Endothelial cell of umbilical vein (primary cell): ENCODE results near the gene CCDC197. TPM values are rescaled to one million over a fixed set of nuclear protein-coding genes. Genes with fewer than 3 reads are reported as not detected.

Source experiments
- BruUV-seq: library from RNA; stranded (reverse); fragments of 400-500 nt; replicated peaks from 2 replicates; lab custom pipeline; 2021; lab: Mats Ljungman, UMichigan
- CTCF ChIA-PET: fragments of 300-600, 350-600 bp; sonication (Branson Sonifier 250); formaldehyde crosslinking; loops from one replicate; lab custom pipeline; 2021; ENCODE audit warnings: antibody characterized with exemption, inconsistent platforms; lab: Charles Lee
- POLR2A ChIA-PET: fragments of 300-600, 350-600 bp; sonication (Branson Sonifier 250); formaldehyde crosslinking; loops from one replicate; lab custom pipeline; 2021; ENCODE audit warnings: antibody characterized with exemption, inconsistent platforms; lab: Charles Lee
- DNase-seq: peaks from one replicate; pipeline ENCODE4 v3.0.0-alpha.2; 2011; ENCODE audit warnings: low read depth, low spot score
- FAIRE-seq: peaks from 2 replicates; lab custom pipeline; 2011; peaks lifted over from hg19 to GRCh38; lab: Jason Lieb, UNC
- H2AFZ ChIP-seq: 2 replicates; pipeline ENCODE4 v1.6.0; 2012; ENCODE audit warnings: low read depth, low read length, control low read depth, inconsistent platforms
- H3K27ac ChIP-seq: 2 replicates; pipeline ENCODE4 v1.5.1; 2011; ENCODE audit warnings: low read depth, mild to moderate bottlenecking, control low read depth, low read length, moderate library complexity; ENCODE audit not compliant: insufficient read depth
- H3K27me3 ChIP-seq, 2 experiments: 2 replicates each; pipeline versions ENCODE4 v1.6.0 to v1.6.1; 2011; ENCODE audit warnings: low read length in 2 of 2, mixed read lengths in 1 of 2; ENCODE audit not compliant: control insufficient read depth in 2 of 2, insufficient read depth in 2 of 2
- H3K36me3 ChIP-seq, 2 experiments: 2 replicates in 1 of 2; 3 replicates in 1 of 2; pipeline ENCODE4 v1.5.1; 2011; ENCODE audit warnings: low read length in 2 of 2, mild to moderate bottlenecking in 1 of 2, moderate library complexity in 1 of 2; ENCODE audit not compliant: control insufficient read depth in 2 of 2, insufficient read depth in 2 of 2; ENCODE audit errors: extremely low read depth in 1 of 2
- H3K4me1 ChIP-seq: 3 replicates; pipeline ENCODE4 v1.5.1; 2011; ENCODE audit warnings: mild to moderate bottlenecking, low read length; ENCODE audit not compliant: control insufficient read depth, insufficient read depth; ENCODE audit errors: extremely low read depth
- H3K4me2 ChIP-seq: 2 replicates; pipeline ENCODE4 v1.6.1; 2011; ENCODE audit warnings: low read length, control low read depth, mixed read lengths; ENCODE audit not compliant: insufficient read depth
- H3K4me3 ChIP-seq, 3 experiments: fragments of 200-600 bp in 1 of 3; sonication (generic), shearing (Covaris generic) in 1 of 3; replicated peaks in 1 of 3; 2 replicates each; pipeline ENCODE4 v1.5.1; 2011 to 2016; ENCODE audit warnings: control low read depth in 3 of 3, low read length in 3 of 3, mild to moderate bottlenecking in 2 of 3, inconsistent platforms in 1 of 3, low read depth in 1 of 3, moderate library complexity in 1 of 3; ENCODE audit not compliant: insufficient read depth in 1 of 3
- H3K79me2 ChIP-seq: 2 replicates; pipeline ENCODE4 v1.6.0; 2012; ENCODE audit warnings: low read length, inconsistent platforms; ENCODE audit not compliant: control insufficient read depth, insufficient read depth
- H3K9ac ChIP-seq: replicated peaks from 2 replicates; pipeline ENCODE3; 2011; ENCODE audit warnings: low read length, control low read depth; ENCODE audit not compliant: insufficient read depth; ENCODE audit errors: extremely low read depth
- H3K9me1 ChIP-seq: replicated peaks from 3 replicates; pipeline ENCODE4 v1.6.0; 2011; ENCODE audit warnings: mild to moderate bottlenecking, low read length; ENCODE audit not compliant: control insufficient read depth, insufficient read depth; ENCODE audit errors: extremely low read depth
- H3K9me3 ChIP-seq: replicated peaks from 2 replicates; pipeline ENCODE4 v1.5.1; 2012; ENCODE audit warnings: low read length, inconsistent platforms; ENCODE audit not compliant: control insufficient read depth, insufficient read depth
- H4K20me1 ChIP-seq: replicated peaks from 2 replicates; pipeline ENCODE3; 2011; ENCODE audit warnings: mild to moderate bottlenecking, low read length; ENCODE audit not compliant: control insufficient read depth, insufficient read depth; ENCODE audit errors: extremely low read depth
- FOS ChIP-seq: IDR thresholded peaks from 2 replicates; pipeline ENCODE4 v1.6.1; 2011; ENCODE audit warnings: mild to moderate bottlenecking, low read length, moderate library complexity, borderline replicate concordance; ENCODE audit not compliant: insufficient read depth
- GATA2 ChIP-seq: IDR thresholded peaks from 2 replicates; pipeline ENCODE4 v1.7.0; 2011; ENCODE audit warnings: low read depth, mild to moderate bottlenecking, moderate library complexity, mixed read lengths, low read length; ENCODE audit not compliant: insufficient read length, insufficient read depth
- MYC ChIP-seq: IDR thresholded peaks from one replicate; pipeline ENCODE4 v1.6.1; 2011; ENCODE audit warnings: mild to moderate bottlenecking, low read depth, low read length
- POLR2A ChIP-seq: IDR thresholded peaks from 2 replicates; pipeline ENCODE4 v1.6.1; 2012; ENCODE audit warnings: low read depth, mild to moderate bottlenecking, control low read depth, low read length
- dilution Hi-C: fragments of 300-500 bp; cut with MboI; formaldehyde crosslinking; loops from one replicate; pipeline ENCODE4 v1.15.0; 2019; ENCODE audit warnings: low sequenced_read_pairs; ENCODE audit not compliant: extremely low pct_ligation_motif_present
- intact Hi-C: fragments of 100-400 bp; cut with micrococcal nuclease; formaldehyde crosslinking; loops from one replicate; pipeline ENCODE4 v1.10.0; 2022
- polyA plus RNA-seq, 4 experiments: library from polyadenylated mRNA; depleted of rRNA in 3 of 4; stranded (reverse) in 3 of 4; unstranded in 1 of 4; fragments of >200 nt; gene quantifications; 2 replicates each; pipeline versions ENCODE4 v1.2.1 to v1.2.3, GENCODE V29; 2011 to 2012; ENCODE audit warnings: missing spikeins in 1 of 4
- total RNA-seq: library from RNA; stranded (reverse); gene quantifications from 2 replicates; pipeline ENCODE4 v1.2.3, GENCODE V29; 2021
- TF ChIP-seq, protein P1 (sequence below), 2 donors: IDR thresholded peaks; 1 replicate in 1 of 2; 2 replicates in 1 of 2; pipeline ENCODE4 v1.5.1; 2011; ENCODE audit warnings: low read length in 2 of 2, mild to moderate bottlenecking in 2 of 2, moderate library complexity in 2 of 2, control low read depth in 1 of 2, inconsistent platforms in 1 of 2, low read depth in 1 of 2; ENCODE audit not compliant: insufficient read depth in 1 of 2; ENCODE audit errors: extremely low read depth in 1 of 2

Gene CCDC197
- total and polyA plus RNA-seq, 2 donors (not counting 3 experiments of a cell fraction or from before 2014, with no cell fraction given), result not detected

DNA sequence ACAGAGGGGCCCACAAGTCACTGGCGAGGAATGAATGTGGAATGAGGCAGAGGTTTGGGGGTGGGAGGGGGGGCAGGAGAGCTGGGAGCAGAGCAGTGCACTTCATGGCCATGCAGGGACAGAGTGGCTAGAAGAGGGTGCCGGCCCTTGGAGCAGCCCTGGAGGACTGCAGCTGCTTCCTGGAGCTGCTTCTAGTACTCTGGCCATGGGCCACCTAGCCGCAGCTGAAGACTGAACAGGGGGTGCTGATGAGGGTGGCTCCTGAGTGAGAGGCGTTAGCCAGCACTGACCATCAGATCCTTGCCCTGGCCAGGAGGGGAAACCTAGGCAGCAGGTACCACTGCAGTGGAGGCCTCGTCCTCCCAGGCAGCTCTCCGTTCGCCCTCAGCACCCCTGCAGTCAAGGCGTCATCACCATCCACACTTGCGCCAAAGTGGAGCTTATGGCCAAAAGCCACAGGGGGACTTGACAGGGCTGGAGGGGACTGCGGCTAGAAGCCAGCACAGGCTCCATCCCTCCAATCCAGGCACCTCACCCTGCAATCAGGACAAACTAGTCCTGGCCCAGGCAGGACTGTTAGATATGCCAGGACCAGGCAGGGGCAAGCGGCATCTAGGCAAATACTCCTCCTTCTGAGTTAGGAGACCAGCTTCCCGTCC lies 45.5 kb downstream of the CCDC197 start:
- no peak overlapping the region for H3K9ac ChIP-seq
- intact Hi-C loops, result no loop called here
- TF ChIP-seq, protein P1, sequence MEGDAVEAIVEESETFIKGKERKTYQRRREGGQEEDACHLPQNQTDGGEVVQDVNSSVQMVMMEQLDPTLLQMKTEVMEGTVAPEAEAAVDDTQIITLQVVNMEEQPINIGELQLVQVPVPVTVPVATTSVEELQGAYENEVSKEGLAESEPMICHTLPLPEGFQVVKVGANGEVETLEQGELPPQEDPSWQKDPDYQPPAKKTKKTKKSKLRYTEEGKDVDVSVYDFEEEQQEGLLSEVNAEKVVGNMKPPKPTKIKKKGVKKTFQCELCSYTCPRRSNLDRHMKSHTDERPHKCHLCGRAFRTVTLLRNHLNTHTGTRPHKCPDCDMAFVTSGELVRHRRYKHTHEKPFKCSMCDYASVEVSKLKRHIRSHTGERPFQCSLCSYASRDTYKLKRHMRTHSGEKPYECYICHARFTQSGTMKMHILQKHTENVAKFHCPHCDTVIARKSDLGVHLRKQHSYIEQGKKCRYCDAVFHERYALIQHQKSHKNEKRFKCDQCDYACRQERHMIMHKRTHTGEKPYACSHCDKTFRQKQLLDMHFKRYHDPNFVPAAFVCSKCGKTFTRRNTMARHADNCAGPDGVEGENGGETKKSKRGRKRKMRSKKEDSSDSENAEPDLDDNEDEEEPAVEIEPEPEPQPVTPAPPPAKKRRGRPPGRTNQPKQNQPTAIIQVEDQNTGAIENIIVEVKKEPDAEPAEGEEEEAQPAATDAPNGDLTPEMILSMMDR (IDR thresholded peaks at IDR 0.05; ENCODE audit: extremely low read depth in 1 of 2, insufficient read depth in 1 of 2, low read depth in 1 of 2, low read length in 2 of 2), result no peak
- no peak for TF ChIP-seq POLR2A
- TF ChIP-seq FOS, result no peak
- TF ChIP-seq GATA2, result no peak
- TF ChIP-seq MYC, result no peak
- no peaks in the 10 kb centered on the region for H3K9me1 ChIP-seq
- DNase-seq (no peak), FAIRE-seq (no peak)
- peaks cover 2 to 4% of the 10 kb centered on the region in 2 experiments for H3K36me3 ChIP-seq
- H3K4me2 ChIP-seq, result no peak overlapping the region
- H3K4me1 ChIP-seq, result no peaks in the 10 kb centered on the region
- H2AFZ ChIP-seq, result no peak overlapping the region
- ChIA-PET POLR2A (no interaction called here), CTCF (interaction anchor here (1.2 to 2.1 kb wide), 3 partner anchors 10 to 94 kb away, joined by 6 to 11 read pairs (median 9); no protein-coding TSS in a partner anchor)
- no peaks in the 10 kb centered on the region for H4K20me1 ChIP-seq
- BruUV-seq, result no TSS peak
- H3K27ac ChIP-seq, result no peak overlapping the region
- H3K9me3 ChIP-seq, result no peaks in the 10 kb centered on the region
- H3K79me2 ChIP-seq, result no peaks in the 10 kb centered on the region
- H3K4me3 ChIP-seq, result no peak overlapping the region
- dilution Hi-C loops, result no loop called here
- H3K27me3 ChIP-seq, result no peaks in the 10 kb centered on the region
